OCI-LY7 (cell line): ENCODE data around the gene MATK. TPM values are rescaled to one million over a fixed set of nuclear protein-coding genes. Genes with fewer than 3 reads are reported as not detected.

ENCODE experiments used
- BruUV-seq: library from RNA; stranded (reverse); fragments of 400-500 nt; replicated peaks from 2 replicates; lab custom pipeline; 2021; lab: Mats Ljungman, UMichigan
- CTCF ChIA-PET: fragments of 300-600 bp; sonication (Branson Sonifier 250); formaldehyde crosslinking; loops from one replicate; lab custom pipeline; 2022; ENCODE audit warnings: antibody characterized with exemption; ENCODE audit not compliant: unreplicated experiment; lab: Charles Lee
- POLR2A ChIA-PET: fragments of 300-600 bp; sonication (Branson Sonifier 250); formaldehyde crosslinking; loops from one replicate; lab custom pipeline; 2022; ENCODE audit warnings: antibody characterized with exemption; lab: Charles Lee
- DNase-seq: peaks from one replicate; pipeline ENCODE4 v3.0.0-alpha.2; 2015; ENCODE audit warnings: low spot score
- H2AFZ ChIP-seq: fragments of 200-600 bp; sonication (generic), shearing (Covaris generic); 2 replicates; pipeline ENCODE4 v1.6.1; 2014; ENCODE audit warnings: mild to moderate bottlenecking, antibody characterized with exemption, low read length, moderate library complexity
- H3K27ac ChIP-seq: fragments of 200-600 bp; sonication (generic); 2 replicates; pipeline ENCODE4 v1.5.1; 2014; ENCODE audit warnings: mixed run types, low read depth, mild to moderate bottlenecking, moderate library complexity, low read length, inconsistent platforms; ENCODE audit not compliant: poor library complexity, severe bottlenecking
- H3K36me3 ChIP-seq: fragments of 200-600 bp; sonication (generic); 2 replicates; pipeline ENCODE4 v1.6.1; 2014; ENCODE audit warnings: mild to moderate bottlenecking, antibody characterized with exemption, low read length, moderate library complexity, mixed read lengths; ENCODE audit not compliant: insufficient read depth
- H3K4me1 ChIP-seq: fragments of 200-600 bp; sonication (generic); 2 replicates; pipeline ENCODE4 v1.5.1; 2014; ENCODE audit warnings: mild to moderate bottlenecking, low read length; ENCODE audit not compliant: insufficient read depth, poor library complexity, severe bottlenecking
- H3K4me2 ChIP-seq: fragments of 200-600 bp; sonication (generic); 2 replicates; pipeline ENCODE4 v1.6.1; 2014; ENCODE audit warnings: mild to moderate bottlenecking, low read length
- H3K4me3 ChIP-seq: fragments of 200-600 bp; sonication (generic); 2 replicates; pipeline ENCODE4 v1.5.1; 2014; ENCODE audit warnings: mild to moderate bottlenecking, low read depth, low read length; ENCODE audit not compliant: poor library complexity, severe bottlenecking
- H3K79me2 ChIP-seq: fragments of 200-600 bp; sonication (generic); 2 replicates; pipeline ENCODE4 v1.6.1; 2016; ENCODE audit warnings: low read depth, mild to moderate bottlenecking, low read length, moderate library complexity, mixed read lengths; ENCODE audit not compliant: insufficient read depth
- H3K9me2 ChIP-seq: fragments of 200-600 bp; sonication (generic); 2 replicates; pipeline ENCODE4 v1.6.1; 2016; ENCODE audit warnings: mild to moderate bottlenecking, low read length, mixed read lengths; ENCODE audit not compliant: insufficient read depth
- H3K9me3 ChIP-seq: fragments of 200-600 bp; sonication (generic); 2 replicates; pipeline ENCODE4 v1.6.1; 2014; ENCODE audit warnings: mild to moderate bottlenecking, mixed run types, low read length, mixed read lengths
- H4K20me1 ChIP-seq: fragments of 200-600 bp; sonication (generic); 2 replicates; pipeline ENCODE4 v1.6.1; 2014; ENCODE audit warnings: mild to moderate bottlenecking, antibody characterized with exemption, low read length, moderate library complexity, mixed read lengths; ENCODE audit not compliant: insufficient read depth
- EZH2phosphoT487 ChIP-seq: fragments of 200-600 bp; sonication (generic); IDR thresholded peaks from 2 replicates; pipeline ENCODE4 v1.6.1; 2018; ENCODE audit warnings: low read depth, borderline replicate concordance, mild to moderate bottlenecking, mixed run types, antibody characterized with exemption, low read length, moderate library complexity, mixed read lengths
- intact Hi-C: fragments of 100-400 bp; cut with micrococcal nuclease; formaldehyde crosslinking; loops from one replicate; pipeline ENCODE4 v1.10.0; 2022; ENCODE audit not compliant: unreplicated experiment
- total RNA-seq, 2 experiments: library from RNA; depleted of rRNA in 1 of 2; stranded (reverse); fragments of >200 nt in 1 of 2; shearing (Covaris generic) in 1 of 2; gene quantifications; 2 replicates each; pipeline ENCODE4 v1.2.3, GENCODE V29; 2014 to 2022
- TF ChIP-seq, protein P1 (sequence below): fragments of 200-600 bp; sonication (generic); conservative IDR thresholded peaks from 2 replicates; pipeline ENCODE4 v1.5.1; 2014; ENCODE audit warnings: mild to moderate bottlenecking, antibody characterized with exemption, low read length, moderate library complexity, mixed read lengths

MATK gene
- total RNA-seq, 2 experiments from 2014 or later: not detected

DNA sequence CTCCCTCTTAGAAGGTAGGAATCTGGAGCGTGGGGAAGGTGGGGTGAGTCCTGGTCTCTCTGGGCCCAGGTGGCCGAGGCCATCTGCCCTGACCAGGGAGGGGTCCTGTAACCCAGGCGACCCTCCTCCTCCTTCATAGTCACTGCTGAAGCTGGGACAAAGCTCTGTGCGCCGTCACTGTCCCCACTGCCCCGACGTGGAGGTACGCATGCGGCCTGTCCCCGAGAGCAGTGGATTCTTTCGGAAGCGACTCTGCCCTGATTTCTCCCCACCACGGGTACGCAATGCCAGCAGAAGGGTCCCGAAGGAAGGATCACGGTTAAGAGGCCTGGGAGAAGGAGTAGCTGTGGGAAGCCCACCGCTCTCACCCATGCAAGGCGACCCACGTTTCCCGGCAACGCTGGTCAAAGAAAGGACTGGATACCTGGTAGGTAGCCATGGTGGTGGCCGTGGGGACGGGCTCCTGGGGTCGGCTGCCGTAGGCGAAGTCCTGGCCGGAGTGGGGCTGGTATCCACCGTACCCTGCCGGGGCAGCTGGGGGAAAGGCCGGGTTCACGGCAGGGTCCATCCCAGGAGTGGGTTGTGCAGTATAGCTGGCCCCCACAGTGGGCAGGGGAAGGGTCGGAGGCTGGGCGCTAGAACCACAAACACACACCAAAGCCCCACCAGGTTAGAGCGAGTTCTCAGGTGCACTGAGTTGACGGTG lies 48.3 kb upstream of the MATK start:
- H3K36me3 ChIP-seq: no peaks in the 10 kb centered on the region
- POLR2A ChIA-PET: no interaction called here
- intact Hi-C loops: no loop called here
- BruUV-seq: no TSS peak
- H3K27ac ChIP-seq: no peak overlapping the region
- no peak for TF ChIP-seq EZH2phosphoT487
- TF ChIP-seq, protein P1, sequence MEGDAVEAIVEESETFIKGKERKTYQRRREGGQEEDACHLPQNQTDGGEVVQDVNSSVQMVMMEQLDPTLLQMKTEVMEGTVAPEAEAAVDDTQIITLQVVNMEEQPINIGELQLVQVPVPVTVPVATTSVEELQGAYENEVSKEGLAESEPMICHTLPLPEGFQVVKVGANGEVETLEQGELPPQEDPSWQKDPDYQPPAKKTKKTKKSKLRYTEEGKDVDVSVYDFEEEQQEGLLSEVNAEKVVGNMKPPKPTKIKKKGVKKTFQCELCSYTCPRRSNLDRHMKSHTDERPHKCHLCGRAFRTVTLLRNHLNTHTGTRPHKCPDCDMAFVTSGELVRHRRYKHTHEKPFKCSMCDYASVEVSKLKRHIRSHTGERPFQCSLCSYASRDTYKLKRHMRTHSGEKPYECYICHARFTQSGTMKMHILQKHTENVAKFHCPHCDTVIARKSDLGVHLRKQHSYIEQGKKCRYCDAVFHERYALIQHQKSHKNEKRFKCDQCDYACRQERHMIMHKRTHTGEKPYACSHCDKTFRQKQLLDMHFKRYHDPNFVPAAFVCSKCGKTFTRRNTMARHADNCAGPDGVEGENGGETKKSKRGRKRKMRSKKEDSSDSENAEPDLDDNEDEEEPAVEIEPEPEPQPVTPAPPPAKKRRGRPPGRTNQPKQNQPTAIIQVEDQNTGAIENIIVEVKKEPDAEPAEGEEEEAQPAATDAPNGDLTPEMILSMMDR: no peak
- H3K9me3 ChIP-seq: peaks cover 13% of the 10 kb centered on the region; the same call in 1 of the 2 replicates
- no peaks in the 10 kb centered on the region for H3K4me1 ChIP-seq
- no peaks in the 10 kb centered on the region for H4K20me1 ChIP-seq
- H3K4me2 ChIP-seq: no peak overlapping the region
- no peak overlapping the region for H3K4me3 ChIP-seq
- DNase-seq: no peak
- no peak overlapping the region for H2AFZ ChIP-seq
- no peaks in the 10 kb centered on the region for H3K79me2 ChIP-seq
- CTCF ChIA-PET: no interaction called here
- no peaks in the 10 kb centered on the region for H3K9me2 ChIP-seq

DNA sequence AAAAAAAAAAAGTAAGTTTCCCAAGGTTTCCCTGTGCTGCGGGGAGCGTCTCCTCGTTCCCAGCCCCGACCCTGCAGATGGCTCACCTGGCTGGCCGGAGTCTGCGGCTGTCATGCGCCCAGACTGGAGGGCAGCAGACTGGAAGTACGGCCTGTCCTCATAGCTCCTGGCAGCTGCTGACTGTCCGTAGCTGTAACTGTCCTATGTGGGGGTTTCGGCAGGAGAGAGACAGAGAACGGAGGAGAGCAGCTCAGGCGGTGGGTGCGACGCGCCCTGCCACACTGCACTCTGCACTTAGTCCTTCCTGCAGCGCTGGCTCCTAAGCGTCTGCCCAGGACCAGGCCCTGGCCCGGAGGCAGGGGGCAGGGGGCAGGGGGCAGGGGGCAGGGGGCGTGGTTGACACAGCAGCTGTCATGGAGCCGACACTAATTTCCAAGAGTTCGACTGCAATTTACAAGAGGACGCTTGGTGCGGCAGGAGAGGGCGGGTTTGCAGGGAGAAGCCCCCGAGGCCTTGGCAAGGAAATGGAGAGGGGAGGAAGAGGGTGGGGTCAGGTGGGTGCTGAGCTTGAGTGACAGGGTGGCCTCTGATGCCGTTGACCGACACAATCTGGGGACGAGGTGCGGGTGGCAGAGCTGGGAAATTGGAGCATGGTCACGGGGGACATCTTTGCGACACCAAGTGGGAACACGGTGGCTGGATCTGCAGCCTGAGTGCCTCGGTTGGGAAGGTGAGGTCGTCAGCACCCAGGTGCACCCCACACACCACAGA lies 47.6 kb upstream of the MATK start:
- Histone ChIP-seq H3K27ac (no peak overlapping the region), H3K9me2 (no peaks in the 10 kb centered on the region), H3K4me2 (no peak overlapping the region), H3K9me3 (peaks cover 13% of the 10 kb centered on the region; the same call in 1 of the 2 replicates), H2AFZ (no peak overlapping the region), H3K4me1 (no peaks in the 10 kb centered on the region), H3K4me3 (no peak overlapping the region), H4K20me1 (no peaks in the 10 kb centered on the region), H3K79me2 (no peaks in the 10 kb centered on the region), H3K36me3 (no peaks in the 10 kb centered on the region)
- TF ChIP-seq, protein P1: no peak
- no peak for TF ChIP-seq EZH2phosphoT487
- BruUV-seq: no TSS peak
- ChIA-PET CTCF (no interaction called here), POLR2A (no interaction called here)
- no peak for DNase-seq
- intact Hi-C loops: no loop called here

DNA sequence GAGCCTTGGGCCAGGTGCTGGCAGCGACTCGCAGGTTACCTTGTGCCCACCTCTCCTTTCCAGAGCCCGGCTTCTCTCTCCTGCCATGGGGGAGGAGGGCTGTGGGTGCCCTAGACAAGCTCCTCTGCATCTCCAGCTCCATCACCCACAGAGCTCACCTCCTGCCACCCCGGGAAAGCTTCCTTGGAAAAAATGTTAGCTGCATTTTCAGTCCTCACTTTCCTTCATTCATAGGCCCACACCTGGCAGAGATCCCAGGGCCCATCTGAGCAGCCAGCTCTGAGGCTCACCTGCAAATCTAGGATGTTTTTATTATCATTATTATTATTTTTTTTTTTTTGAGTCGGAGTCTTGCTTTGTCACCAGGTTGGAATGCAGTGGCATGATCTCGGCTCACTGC lies 45.8 kb upstream of the MATK start:
- DNase-seq: no peak
- TF ChIP-seq, protein P1: no peak
- TF ChIP-seq EZH2phosphoT487: no peak

More for the DNA sequence above, 45.8 kb upstream of the MATK start:
- Histone ChIP-seq H3K27ac (no peak overlapping the region), H3K36me3 (no peaks in the 10 kb centered on the region), H4K20me1 (no peaks in the 10 kb centered on the region), H3K9me3 (0 out of 2 replicates have a peak, but pooled peaks cover under 1% of the 10 kb centered on the region), H3K4me1 (no peaks in the 10 kb centered on the region), H3K9me2 (no peaks in the 10 kb centered on the region), H3K4me2 (no peak overlapping the region), H3K79me2 (no peaks in the 10 kb centered on the region), H2AFZ (no peak overlapping the region), H3K4me3 (no peak overlapping the region)
- no TSS peak for BruUV-seq
- POLR2A ChIA-PET: no interaction called here
- CTCF ChIA-PET: no interaction called here
- intact Hi-C loops: no loop called here
